CD4-positive, alpha-beta T cell treated with Interferon alpha-2 for 1 hour (primary cell): ENCODE measurements around the gene CADM1.

Source experiments
- DNase-seq, 2 donors: peaks; one replicate each; pipeline ENCODE4 v3.0.0-alpha.2; 2020 to 2022

CADM1 gene

DNA sequence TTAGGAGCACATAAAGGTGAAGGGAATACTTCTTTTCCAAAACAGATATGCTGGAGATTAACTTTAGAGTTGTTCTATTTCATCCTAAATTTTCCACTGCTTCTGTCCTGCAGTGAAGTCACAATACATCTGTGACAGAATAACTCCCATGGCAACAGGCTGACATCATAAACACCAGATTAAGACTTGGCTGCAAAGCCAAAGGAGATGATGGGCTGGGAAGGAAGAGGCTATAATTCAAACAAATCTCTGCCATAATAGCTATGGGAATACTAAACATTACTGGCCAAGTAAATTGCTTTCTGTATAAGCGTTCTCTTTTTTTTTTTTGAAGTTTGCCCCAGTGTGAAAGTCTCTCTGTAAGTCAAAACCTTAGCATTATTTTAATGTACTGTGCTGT, 107.7 kb downstream of the CADM1 start:
- DNase-seq: no peak

- DNase-seq: no peak
Measured at GRCh38 chr11:115393950-115394349, 110.3 kb downstream of the CADM1 start.

- DNase-seq: no peak
Measured at GRCh38 chr11:115391598-115391997, 112.6 kb downstream of the CADM1 start.

- no peak for DNase-seq
Measured at GRCh38 chr11:115391160-115391559, 113.1 kb downstream of the CADM1 start.

- no peak for DNase-seq
Measured at GRCh38 chr11:115390441-115390840, 113.8 kb downstream of the CADM1 start.

DNA sequence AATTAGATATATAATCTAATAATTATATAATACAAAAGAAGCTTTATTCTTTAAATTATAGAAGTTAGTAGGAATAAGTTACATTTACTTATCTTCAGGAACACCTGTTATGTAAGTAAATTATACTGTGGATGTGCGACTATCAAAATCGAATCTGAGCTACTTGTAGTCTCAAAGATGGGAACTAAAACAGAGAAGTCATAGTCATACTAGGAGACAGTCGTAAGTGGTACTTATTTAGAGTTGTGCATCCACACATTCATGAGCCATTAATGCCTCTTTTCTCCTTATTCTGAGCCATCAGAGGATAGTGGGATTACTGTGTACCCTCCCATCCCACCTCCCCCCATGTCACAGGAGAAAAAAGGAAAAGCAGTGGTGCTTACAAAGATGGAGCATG, 114.4 kb downstream of the CADM1 start:
- DNase-seq: no peak

GRCh38 chr11:115385226-115385625, 119.0 kb downstream of the CADM1 start:
- no peak for DNase-seq

DNA sequence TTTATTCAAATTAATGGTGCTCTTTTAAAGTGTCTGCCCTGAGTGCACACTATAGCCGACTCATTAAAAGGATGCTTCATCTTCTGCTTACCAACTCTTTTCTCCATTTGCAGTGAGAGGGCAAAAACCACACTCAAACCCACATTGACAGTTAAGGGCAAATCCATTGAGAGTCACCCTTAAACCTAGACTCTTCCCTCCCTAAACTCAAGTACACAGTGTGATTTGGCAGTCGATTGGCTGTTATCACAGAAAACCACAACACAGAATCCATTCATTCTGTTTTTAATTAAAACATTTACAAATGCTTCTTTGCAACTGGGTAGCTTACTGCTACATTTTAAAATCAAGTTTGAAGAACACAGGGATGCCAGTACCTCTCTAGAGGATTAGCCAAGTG, 120.0 kb downstream of the CADM1 start:
- DNase-seq: no peak

- no peak for DNase-seq
Measured at GRCh38 chr11:115383431-115383830, 120.8 kb downstream of the CADM1 start.

DNA sequence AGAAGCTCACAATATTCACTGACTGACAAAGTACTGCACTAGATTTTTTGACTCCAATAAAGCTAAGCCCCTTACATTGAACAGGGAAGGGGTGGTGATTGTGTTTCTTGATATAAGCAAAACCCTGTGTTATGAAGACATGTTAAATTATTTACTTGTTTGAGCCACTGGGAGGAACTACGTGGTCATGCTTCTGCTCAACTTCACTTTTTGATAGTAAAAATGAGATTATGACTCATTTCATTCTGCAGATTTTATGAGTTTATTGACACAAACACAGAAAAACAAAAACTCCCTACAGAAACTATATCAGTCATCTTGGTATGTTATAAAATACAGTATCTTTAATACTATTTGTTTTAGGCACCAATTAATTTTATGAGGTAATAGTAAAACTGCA, 124.7 kb downstream of the CADM1 start:
- DNase-seq: no peak

DNA sequence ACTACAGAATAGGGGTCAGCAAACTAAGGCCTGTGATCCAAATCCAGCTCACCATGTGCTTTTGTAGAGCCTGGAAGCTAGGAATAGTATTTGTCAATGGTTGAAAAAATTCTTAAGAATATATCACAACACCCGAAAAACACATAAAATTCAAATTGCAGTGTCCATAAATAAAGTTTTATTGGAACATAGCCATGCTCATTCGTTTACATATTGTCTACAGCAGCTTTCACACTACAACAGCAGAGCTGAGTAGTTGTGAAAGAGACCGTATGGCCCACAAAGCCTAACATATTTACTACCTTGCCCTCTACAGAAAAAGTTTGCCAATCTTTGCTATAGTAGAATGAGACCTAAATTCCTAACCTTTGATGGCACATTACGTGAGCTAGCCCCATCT, 125.7 kb downstream of the CADM1 start:
- DNase-seq: no peak

DNA sequence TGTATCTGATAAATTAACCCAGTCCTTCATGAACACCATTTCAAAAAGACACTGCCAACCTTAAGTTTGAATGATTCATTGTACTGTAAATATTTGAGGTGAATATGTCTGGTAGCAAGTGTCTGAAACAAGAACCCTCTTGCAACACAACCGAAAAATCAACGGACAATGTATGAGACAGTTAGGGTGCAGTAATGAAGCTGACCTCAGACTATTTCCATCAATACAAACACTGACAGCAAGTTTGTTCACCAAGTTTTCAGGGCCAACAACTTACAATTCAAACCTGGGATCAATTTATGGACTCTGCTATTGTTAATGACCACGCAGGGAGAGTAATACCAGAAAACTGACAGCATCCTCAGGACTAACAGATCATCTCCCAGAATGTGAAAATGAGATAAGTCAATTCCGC, 126.3 kb downstream of the CADM1 start:
- DNase-seq: no peak

GRCh38 chr11:115368616-115369015, 135.6 kb downstream of the CADM1 start:
- DNase-seq: no peak

DNA sequence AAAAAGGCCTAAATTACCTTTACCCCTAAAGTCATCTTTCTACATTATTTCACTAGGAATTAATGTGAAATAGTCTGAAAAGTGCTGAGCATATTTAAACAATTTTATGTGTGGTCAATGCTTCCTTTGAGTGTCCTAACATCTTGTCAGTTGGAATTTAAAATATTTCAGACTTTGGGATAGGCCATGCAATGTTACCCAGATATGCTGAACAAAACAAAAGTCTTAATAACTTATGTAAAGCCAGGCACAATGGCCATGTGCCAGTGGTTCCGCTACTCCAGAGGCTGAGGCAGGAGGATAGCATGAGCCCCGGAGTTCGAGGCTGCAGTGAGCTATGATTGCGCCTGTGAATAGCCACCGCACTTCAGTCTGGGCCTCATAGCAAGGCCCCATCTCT, 137.4 kb downstream of the CADM1 start:
- no peak for DNase-seq

DNA sequence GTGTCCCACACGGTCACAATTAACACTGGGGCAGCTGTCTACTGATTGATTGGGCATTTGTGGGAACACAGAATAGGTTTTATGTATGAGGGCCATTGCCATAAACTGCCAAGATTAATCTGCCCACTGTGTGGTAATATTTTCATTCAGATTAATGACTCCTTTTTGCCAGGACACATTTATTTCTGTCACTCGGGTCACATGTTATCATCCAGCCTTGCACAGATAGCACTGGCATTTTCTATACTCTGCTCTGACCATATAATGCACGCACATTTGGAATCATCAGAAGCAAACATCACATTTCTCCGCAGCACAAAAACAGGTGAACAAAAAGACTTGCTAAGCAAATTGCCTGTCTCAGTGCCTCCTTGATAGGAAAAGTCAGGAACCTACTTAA, 138.3 kb downstream of the CADM1 start:
- no peak for DNase-seq

GRCh38 chr11:115364896-115365295, 139.3 kb downstream of the CADM1 start:
- no peak for DNase-seq

GRCh38 chr11:115363921-115364320, 140.3 kb downstream of the CADM1 start:
- DNase-seq: no peak

- no peak for DNase-seq
Measured at GRCh38 chr11:115363426-115363825, 140.8 kb downstream of the CADM1 start.

DNA sequence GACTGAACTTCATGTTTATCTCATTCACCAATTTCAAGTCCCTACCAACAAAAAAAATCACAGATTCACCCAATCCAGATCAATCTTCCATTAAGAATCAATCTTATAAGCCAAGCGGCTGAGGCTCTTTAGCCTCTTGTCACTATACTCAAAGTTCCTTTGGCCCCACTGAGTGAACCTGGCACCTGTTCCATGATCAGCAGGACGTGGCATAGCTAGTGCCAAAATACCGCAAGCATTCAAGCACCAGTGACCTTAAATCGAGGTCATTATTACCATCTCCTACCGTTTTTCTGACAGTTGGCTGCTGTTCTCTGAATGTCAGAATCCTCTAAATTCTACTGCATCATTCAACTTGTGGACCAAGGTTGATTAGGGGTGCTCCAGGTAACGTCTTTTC, 141.2 kb downstream of the CADM1 start:
- DNase-seq: no peak

- no peak for DNase-seq
Measured at GRCh38 chr11:115361025-115361424, 143.2 kb downstream of the CADM1 start.

GRCh38 chr11:115360186-115360824, 143.9 kb downstream of the CADM1 start:
- no peak for DNase-seq

- DNase-seq: no peak
Measured at GRCh38 chr11:115357066-115357465, 147.1 kb downstream of the CADM1 start.

DNA sequence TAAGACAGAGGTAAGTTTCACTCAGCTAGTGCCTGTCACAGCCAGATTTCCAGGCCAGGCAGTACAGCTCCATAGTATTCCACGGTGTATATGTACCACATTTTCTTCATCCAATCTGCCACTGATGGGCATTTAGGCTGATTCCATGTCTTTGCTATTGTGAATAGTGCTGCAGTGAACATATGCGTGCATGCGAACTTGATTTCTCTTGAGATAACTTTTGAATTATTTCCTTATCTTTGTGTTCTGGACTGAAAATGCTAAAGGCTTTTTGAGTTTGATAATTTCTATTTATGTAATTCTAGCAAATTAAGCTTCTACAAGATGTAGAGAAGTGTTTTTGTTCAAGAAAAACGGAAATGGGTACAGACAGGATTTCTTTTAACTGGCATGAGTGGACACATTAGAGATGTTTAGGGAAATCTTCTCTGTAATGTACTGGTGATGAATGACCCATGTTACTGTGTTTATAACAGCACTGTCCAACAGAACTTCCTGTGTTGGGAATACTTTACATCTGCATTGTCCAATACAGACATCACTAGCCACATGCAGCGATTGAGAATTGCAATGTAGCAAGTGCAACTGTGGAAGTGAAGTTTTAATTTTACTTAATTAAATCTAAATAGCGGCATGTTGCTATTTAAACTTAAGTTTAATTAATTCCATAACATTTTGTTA, 151.3 kb downstream of the CADM1 start:
- DNase-seq: no peak

DNA sequence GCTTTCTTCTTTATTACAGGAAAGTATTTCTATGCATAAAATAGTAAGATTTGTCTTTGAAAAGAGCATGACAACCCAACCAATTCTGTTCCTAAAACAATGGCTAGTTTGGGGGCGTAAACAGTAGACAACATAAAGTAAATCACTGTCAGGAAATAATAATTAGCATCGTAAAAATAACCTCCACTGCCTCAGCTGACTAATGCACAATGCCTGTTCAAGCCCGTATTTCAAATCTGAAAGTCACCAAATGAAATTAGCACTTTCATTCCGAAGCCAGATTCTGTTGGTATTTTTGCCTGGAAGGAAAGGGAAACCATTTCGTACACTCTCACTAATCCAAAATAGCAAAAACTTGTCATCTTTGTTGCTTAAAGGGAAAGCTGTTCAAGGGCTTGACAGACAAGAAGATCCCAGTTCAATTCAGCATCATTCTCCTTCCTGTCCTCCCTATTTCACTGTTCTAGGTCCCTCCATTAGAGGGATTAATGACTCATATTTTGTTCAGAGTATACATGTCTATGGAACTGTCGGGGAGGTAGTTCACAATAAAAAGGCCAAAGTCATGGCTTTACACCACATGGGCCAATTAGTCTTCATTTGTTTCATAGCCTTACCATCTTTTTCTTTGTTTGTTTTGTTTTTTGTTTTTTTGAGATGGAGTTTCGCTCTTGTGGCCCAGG, 154.7 kb downstream of the CADM1 start:
- no peak for DNase-seq
